ENCODE measurements around the gene RICTOR. TPM values are rescaled to one million over a fixed set of nuclear protein-coding genes. Genes with fewer than 3 reads are reported as not detected.
"Not testable (repeated sequence)": the region's sequence is repeated elsewhere in the genome, so short reads cannot be mapped to it uniquely, and the experiment has no call there.

The RICTOR gene
- total RNA-seq, 6 donors from 2014 or later: 30.4 to 88.8 (median 38.1) TPM

GRCh38 chr5:38999037-38999436 lies 75.2 kb downstream of the RICTOR start:
- H3K4me3 ChIP-seq: no peak overlapping the region
- no peaks in the 10 kb centered on the region for H3K27me3 ChIP-seq
- H3K27ac ChIP-seq: no peak overlapping the region
- H3K4me1 ChIP-seq: peaks cover 0 to 9% (median 2%) of the 10 kb centered on the region in 4 donors
- no peaks in the 10 kb centered on the region for H3K9me3 ChIP-seq
- DNase-seq: no peak
- WGBS, 2 donors: 95 to 97% methylated on average over 2 of the region's 2 CpGs
- peaks cover 0 to 3% (median 0%) of the 10 kb centered on the region in 4 donors for H3K36me3 ChIP-seq
- TF ChIP-seq POLR2AphosphoS5 (IDR thresholded peaks at IDR 0.05): no peak
- no peak for TF ChIP-seq CTCF (IDR thresholded peaks at IDR 0.05)
- TF ChIP-seq EP300 (IDR thresholded peaks at IDR 0.05): no peak
- no peak for TF ChIP-seq POLR2A (IDR thresholded peaks at IDR 0.05)
- no peak for ATAC-seq (ENCODE audit: low FRiP score in 2 of 2)

GRCh38 chr5:38997591-38997990 lies 76.6 kb downstream of the RICTOR start:
- ATAC-seq (ENCODE audit: low FRiP score in 2 of 2) (no peak), DNase-seq (no peak)
- H3K4me3 ChIP-seq: no peak overlapping the region
- peaks cover 0 to 7% (median 0%) of the 10 kb centered on the region in 4 donors for H3K36me3 ChIP-seq
- H3K9me3 ChIP-seq: no peaks in the 10 kb centered on the region
- no peak overlapping the region for H3K27ac ChIP-seq
- H3K27me3 ChIP-seq: no peaks in the 10 kb centered on the region
- peaks cover 0 to 6% (median 2%) of the 10 kb centered on the region in 4 donors for H3K4me1 ChIP-seq
- 71 to 74% methylated on average over 2 of the region's 2 CpGs for WGBS, 2 donors
- TF ChIP-seq CTCF (IDR thresholded peaks at IDR 0.05): no peak
- no peak for TF ChIP-seq POLR2A (IDR thresholded peaks at IDR 0.05)
- TF ChIP-seq POLR2AphosphoS5 (IDR thresholded peaks at IDR 0.05): no peak
- TF ChIP-seq EP300 (IDR thresholded peaks at IDR 0.05): no peak

GRCh38 chr5:38996123-38996522 lies 78.1 kb downstream of the RICTOR start:
- DNase-seq (no peak), ATAC-seq (ENCODE audit: low FRiP score in 2 of 2) (no peak)
- Histone ChIP-seq H3K4me1 (peaks cover 0 to 6% (median 0%) of the 10 kb centered on the region in 4 donors), H3K27ac (no peak overlapping the region), H3K27me3 (no peaks in the 10 kb centered on the region), H3K4me3 (no peak overlapping the region), H3K36me3 (peaks cover 0 to 8% (median 0%) of the 10 kb centered on the region in 4 donors), H3K9me3 (no peaks in the 10 kb centered on the region)
- TF ChIP-seq CTCF (IDR thresholded peaks at IDR 0.05) (no peak), POLR2AphosphoS5 (IDR thresholded peaks at IDR 0.05) (no peak), POLR2A (IDR thresholded peaks at IDR 0.05) (no peak), EP300 (IDR thresholded peaks at IDR 0.05) (no peak)

GRCh38 chr5:38994324-38994927 lies 79.8 kb downstream of the RICTOR start:
- TF ChIP-seq POLR2A (IDR thresholded peaks at IDR 0.05) (no peak), EP300 (IDR thresholded peaks at IDR 0.05) (no peak), POLR2AphosphoS5 (IDR thresholded peaks at IDR 0.05) (no peak), CTCF (IDR thresholded peaks at IDR 0.05) (peak in 4 of 6 experiments; percentile 22 to 46 (median 42))
- no peak overlapping the region for H3K4me3 ChIP-seq
- H3K27ac ChIP-seq: no peak overlapping the region
- 39% methylated on average over 5 of the region's 5 CpGs for WGBS, 2 donors
- H3K36me3 ChIP-seq: peaks cover 0 to 14% (median 0%) of the 10 kb centered on the region in 4 donors
- no peaks in the 10 kb centered on the region for H3K9me3 ChIP-seq
- peaks cover 0 to 6% (median 0%) of the 10 kb centered on the region in 4 donors for H3K4me1 ChIP-seq
- DNase-seq (no peak), ATAC-seq (ENCODE audit: low FRiP score in 2 of 2) (peak in 1 of 2 donors; percentile 82)
- no peaks in the 10 kb centered on the region for H3K27me3 ChIP-seq

GRCh38 chr5:38989974-38990719 lies 84.1 kb downstream of the RICTOR start:
- DNase-seq, H3K4me1 ChIP-seq: not testable (repeated sequence)

More at GRCh38 chr5:38989974-38990719, 84.1 kb downstream of the RICTOR start:
- not testable (repeated sequence) for ATAC-seq (ENCODE audit: low FRiP score in 2 of 2); H3K27ac ChIP-seq; H3K27me3 ChIP-seq; H3K9me3 ChIP-seq; H3K4me3 ChIP-seq
- 96 to 98% methylated on average over 13 of the region's 13 CpGs for WGBS, 2 donors
- H3K36me3 ChIP-seq: peaks cover 0 to 24% (median 4%) of the 10 kb centered on the region in 4 donors
